IMR-90 (cell line): ENCODE results near the gene DGKE. TPM values are rescaled to one million over a fixed set of nuclear protein-coding genes. Genes with fewer than 3 reads are reported as not detected.

Source experiments
- ATAC-seq: fragments of 200-7000 bp; cut with Tn5 transposase; 2 replicates; pipeline ENCODE4 v1.9.1; 2020; ENCODE audit warnings: low read depth, mild to moderate bottlenecking, moderate library complexity
- BruUV-seq: library from RNA; stranded (reverse); fragments of 400-500 nt; replicated peaks from 2 replicates; lab custom pipeline; 2021; lab: Mats Ljungman, UMichigan
- CTCF ChIA-PET: fragments of 300-600 bp; formaldehyde crosslinking; extraction: SDS; loops from one replicate; lab custom pipeline; 2021; ENCODE audit warnings: antibody characterized with exemption; lab: Yijun Ruan, JAX
- POLR2A ChIA-PET: fragments of 300-600 bp; sonication (Branson Sonifier 250); formaldehyde crosslinking; loops from one replicate; lab custom pipeline; 2022; ENCODE audit warnings: antibody characterized with exemption; ENCODE audit not compliant: unreplicated experiment; lab: Charles Lee
- DNase-seq: peaks from one replicate; pipeline ENCODE4 v3.0.0; 2013
- H2AFZ ChIP-seq: replicated peaks from 2 replicates; pipeline ENCODE3; 2013; ENCODE audit warnings: low read length, mild to moderate bottlenecking; ENCODE audit not compliant: poor library complexity
- H2AK5ac ChIP-seq: 2 replicates; pipeline ENCODE4 v1.6.1; 2013; ENCODE audit warnings: low read depth, low read length, inconsistent platforms
- H2AK9ac ChIP-seq: replicated peaks from 2 replicates; pipeline ENCODE3; 2013; ENCODE audit warnings: mild to moderate bottlenecking, low read depth, low read length, moderate library complexity; ENCODE audit not compliant: poor library complexity
- H2BK120ac ChIP-seq: 2 replicates; pipeline ENCODE4 v1.6.1; 2013; ENCODE audit warnings: low read depth, low read length, inconsistent platforms
- H2BK15ac ChIP-seq: 3 replicates; pipeline ENCODE4 v1.6.1; 2013; ENCODE audit warnings: low read depth, low read length, inconsistent platforms
- H2BK20ac ChIP-seq: 2 replicates; pipeline ENCODE4 v1.6.1; 2013; ENCODE audit warnings: low read depth, mild to moderate bottlenecking, inconsistent platforms, low read length, moderate library complexity
- H2BK5ac ChIP-seq: 2 replicates; pipeline ENCODE4 v1.6.1; 2013; ENCODE audit warnings: mild to moderate bottlenecking, low read depth, low read length, inconsistent platforms; ENCODE audit not compliant: poor library complexity, severe bottlenecking
- H3K14ac ChIP-seq: replicated peaks from 2 replicates; pipeline ENCODE4 v1.6.1; 2013; ENCODE audit warnings: low read depth, low read length, inconsistent platforms
- H3K18ac ChIP-seq: 2 replicates; pipeline ENCODE4 v1.6.1; 2013; ENCODE audit warnings: low read depth, low read length, control low read depth
- H3K23ac ChIP-seq: 2 replicates; pipeline ENCODE4 v1.6.1; 2013; ENCODE audit warnings: low read depth, low read length, inconsistent platforms
- H3K27ac ChIP-seq: 2 replicates; pipeline ENCODE4 v1.5.1; 2013; ENCODE audit warnings: mild to moderate bottlenecking, control low read depth, low read length; ENCODE audit not compliant: insufficient read depth
- H3K27me3 ChIP-seq: 2 replicates; pipeline ENCODE4 v1.6.1; 2013; ENCODE audit warnings: low read length; ENCODE audit not compliant: control insufficient read depth, insufficient read depth
- H3K36me3 ChIP-seq: 2 replicates; pipeline ENCODE4 v1.6.1; 2013; ENCODE audit warnings: low read length, mixed read lengths; ENCODE audit not compliant: control insufficient read depth, insufficient read depth
- H3K4ac ChIP-seq: 2 replicates; pipeline ENCODE4 v1.6.1; 2013; ENCODE audit warnings: low read depth, low read length, inconsistent platforms
- H3K4me1 ChIP-seq: 2 replicates; pipeline ENCODE4 v1.6.1; 2013; ENCODE audit warnings: low read length, mixed read lengths; ENCODE audit not compliant: control insufficient read depth, insufficient read depth
- H3K4me2 ChIP-seq: 2 replicates; pipeline ENCODE4 v1.6.1; 2013; ENCODE audit warnings: low read depth, mild to moderate bottlenecking, control low read depth, low read length, moderate library complexity
- H3K4me3 ChIP-seq: 2 replicates; pipeline ENCODE4 v1.5.1; 2013; ENCODE audit warnings: low read depth, mild to moderate bottlenecking, control low read depth, low read length, moderate library complexity; ENCODE audit not compliant: insufficient read depth
- H3K56ac ChIP-seq: 2 replicates; pipeline ENCODE4 v1.6.1; 2013; ENCODE audit warnings: low read length, inconsistent platforms; ENCODE audit not compliant: insufficient read depth; ENCODE audit errors: extremely low read depth
- H3K79me1 ChIP-seq, 2 experiments: 2 replicates each; pipeline ENCODE4 v1.6.1; 2013; ENCODE audit warnings: low read length in 2 of 2, inconsistent platforms in 1 of 2, low read depth in 1 of 2
- H3K9ac ChIP-seq: 2 replicates; pipeline ENCODE4 v1.6.1; 2013; ENCODE audit warnings: low read depth, low read length, control low read depth
- H3K9me1 ChIP-seq: 2 replicates; pipeline ENCODE4 v1.6.1; 2013; ENCODE audit warnings: low read length, inconsistent platforms; ENCODE audit not compliant: insufficient read depth
- H3K9me3 ChIP-seq: 2 replicates; pipeline ENCODE4 v1.6.1; 2013; ENCODE audit warnings: low read length; ENCODE audit not compliant: control insufficient read depth, insufficient read depth
- H4K20me1 ChIP-seq: 2 replicates; pipeline ENCODE4 v1.6.1; 2013; ENCODE audit warnings: low read length, inconsistent platforms; ENCODE audit not compliant: insufficient read depth
- H4K5ac ChIP-seq: 2 replicates; pipeline ENCODE4 v1.6.1; 2013; ENCODE audit warnings: mild to moderate bottlenecking, low read depth, low read length, control low read depth
- H4K8ac ChIP-seq, 2 experiments: 2 replicates each; pipeline ENCODE4 v1.6.1; 2013; ENCODE audit warnings: low read depth in 2 of 2, low read length in 2 of 2, control low read depth in 1 of 2, inconsistent platforms in 1 of 2
- H4K91ac ChIP-seq: 2 replicates; pipeline ENCODE4 v1.6.1; 2013; ENCODE audit warnings: low read depth, low read length, inconsistent platforms; ENCODE audit not compliant: insufficient read depth
- FOS ChIP-seq: fragments of 150-350 bp; IDR thresholded peaks from 2 replicates; pipeline ENCODE4 v1.6.1; 2016; ENCODE audit warnings: low read depth, low read length
- WGBS, 2 experiments: methylation state at CpG; one replicate each; pipeline versions ENCODE4 v1.1.5 to v1.1.7; 2013; ENCODE audit warnings: missing lambda C conversion rate in 2 of 2; ENCODE audit not compliant: insufficient read length in 1 of 2; ENCODE audit errors: extremely low coverage in 2 of 2; 5-methylcytosine and 5-hydroxymethylcytosine counted together
- dilution Hi-C: fragments of 300-500 bp; cut with HindIII; formaldehyde crosslinking; loops from one replicate; pipeline ENCODE4 v1.14.3; 2018; ENCODE audit warnings: low sequenced_read_pairs; ENCODE audit not compliant: unreplicated experiment
- in situ Hi-C: fragments of 300-500 bp; cut with MboI; formaldehyde crosslinking; loops from 3 replicates; pipeline ENCODE4 v1.14.3; 2019; ENCODE audit warnings: low sequenced_read_pairs, inconsistent platforms, mixed read lengths
- intact Hi-C: fragments of 100-400 bp; cut with micrococcal nuclease; formaldehyde crosslinking; loops from 2 replicates; pipeline ENCODE4 v1.10.0; 2022
- polyA plus RNA-seq, 3 experiments: library from polyadenylated mRNA; depleted of rRNA; stranded (reverse); fragments of >200 nt; gene quantifications; 2 replicates each; pipeline ENCODE4 v1.2.3, GENCODE V29; 2012; ENCODE audit warnings: low replicate concordance in 1 of 3
- total RNA-seq: library from RNA; depleted of rRNA; stranded (reverse); fragments of >200 nt; gene quantifications from 2 replicates; pipeline ENCODE4 v1.2.3, GENCODE V29; 2012
- TF ChIP-seq, protein P1 (sequence below): fragments of 150-350 bp; IDR thresholded peaks from 2 replicates; pipeline ENCODE4 v1.6.1; 2017; ENCODE audit warnings: mild to moderate bottlenecking, antibody characterized with exemption, low read length, low read depth

Gene DGKE
- total and polyA plus RNA-seq, 2 of the 4 experiments (the other 2 are of a cell fraction), result 3.9 to 5.0 TPM

DNA sequence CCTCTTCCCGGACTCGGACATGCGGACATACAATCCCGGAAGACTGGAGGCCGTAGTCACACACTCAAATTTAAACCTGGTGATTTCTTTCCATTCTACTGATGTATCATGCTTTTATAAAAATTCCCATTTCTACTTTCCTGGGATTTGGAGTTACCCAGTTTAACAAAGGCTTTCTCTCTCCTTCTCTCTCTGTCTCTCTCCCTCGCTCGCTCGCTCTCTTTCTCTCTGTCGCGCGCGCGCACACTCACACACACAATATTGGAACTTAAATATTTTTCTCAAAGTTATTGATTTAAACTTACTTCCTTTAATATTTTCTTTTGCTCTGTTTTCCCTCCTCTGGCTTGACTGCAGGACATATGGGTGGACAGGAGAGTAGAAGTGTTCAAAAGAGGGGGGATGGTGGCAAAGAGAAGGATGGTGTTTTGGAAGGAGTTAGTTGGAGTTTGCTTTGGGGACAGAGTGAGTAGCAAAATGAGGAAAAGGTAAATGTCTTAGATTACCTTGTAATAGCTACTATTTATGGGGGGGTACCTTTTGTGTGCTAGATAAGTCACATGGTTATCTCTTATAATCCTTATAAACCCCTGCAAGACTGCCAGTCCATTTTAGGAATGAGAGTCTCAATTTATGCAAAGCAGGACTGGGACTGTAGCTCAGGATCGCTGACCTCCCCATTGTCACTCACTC, 80.8 kb downstream of the DGKE start (continued):
- TF ChIP-seq, protein P1, sequence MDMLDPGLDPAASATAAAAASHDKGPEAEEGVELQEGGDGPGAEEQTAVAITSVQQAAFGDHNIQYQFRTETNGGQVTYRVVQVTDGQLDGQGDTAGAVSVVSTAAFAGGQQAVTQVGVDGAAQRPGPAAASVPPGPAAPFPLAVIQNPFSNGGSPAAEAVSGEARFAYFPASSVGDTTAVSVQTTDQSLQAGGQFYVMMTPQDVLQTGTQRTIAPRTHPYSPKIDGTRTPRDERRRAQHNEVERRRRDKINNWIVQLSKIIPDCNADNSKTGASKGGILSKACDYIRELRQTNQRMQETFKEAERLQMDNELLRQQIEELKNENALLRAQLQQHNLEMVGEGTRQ, result no peak

DNA sequence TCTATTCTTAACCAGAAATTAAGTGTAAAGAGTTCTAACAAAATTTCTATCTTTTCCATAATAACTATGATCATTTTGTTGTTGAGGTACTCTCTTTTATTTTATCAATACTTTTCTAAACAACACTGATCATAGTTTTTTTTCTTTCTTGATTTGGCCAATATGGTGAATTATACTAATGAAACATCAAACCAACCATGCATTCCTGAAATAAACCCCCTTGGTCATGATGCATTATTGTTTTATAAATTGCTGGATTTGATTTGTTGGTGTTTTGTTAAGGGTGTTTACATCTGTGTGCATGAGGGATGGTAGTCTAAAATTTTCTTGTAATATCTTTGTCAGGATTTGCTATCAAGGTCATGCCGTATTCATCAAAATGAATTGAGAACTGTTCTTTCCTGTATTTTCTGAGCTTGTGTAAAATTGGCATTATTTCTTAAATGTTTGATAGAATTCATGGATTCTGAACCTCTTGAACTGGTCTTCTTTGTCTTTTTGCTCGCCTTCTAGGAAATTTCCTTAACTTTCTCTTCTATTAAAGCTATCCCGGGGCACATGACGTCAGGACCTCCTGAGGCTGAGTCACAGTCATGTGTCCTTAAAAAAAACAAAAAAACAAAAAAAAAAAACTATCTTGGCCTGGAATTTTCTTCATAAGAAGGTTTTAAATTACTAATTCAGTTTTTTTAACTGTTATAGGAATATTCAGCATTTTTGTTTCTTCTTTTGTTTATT, 83.8 kb downstream of the DGKE start:
- Histone ChIP-seq H2AK5ac (no peak overlapping the region), H2BK20ac (no peak overlapping the region), H2BK15ac (no peak overlapping the region; the same call in 2 of the 3 replicates), H3K9ac (no peak overlapping the region), H3K27ac (no peak overlapping the region), H3K4me2 (no peak overlapping the region), H3K9me1 (peaks cover 2% of the 10 kb centered on the region; the same call in 1 of the 2 replicates), H2AK9ac (no peak overlapping the region), H3K36me3 (no peaks in the 10 kb centered on the region), H2BK120ac (no peak overlapping the region), H3K4ac (no peak overlapping the region), H3K79me1 (peaks cover 6 to 22% of the 10 kb centered on the region in 2 experiments; a peak in 3 of 4 replicates), H4K20me1 (peaks cover 7% of the 10 kb centered on the region; the same call in 1 of the 2 replicates), H3K56ac (no peak overlapping the region), H3K27me3 (no peaks in the 10 kb centered on the region), H2BK5ac (no peak overlapping the region), H3K4me3 (no peak overlapping the region), H3K4me1 (peaks cover 7% of the 10 kb centered on the region), H4K91ac (no peak overlapping the region), H2AFZ (no peak overlapping the region), H3K14ac (no peak overlapping the region), H3K9me3 (no peaks in the 10 kb centered on the region), H3K18ac (no peak overlapping the region), H4K8ac (no peak overlapping the region), H4K5ac (no peak overlapping the region), H3K23ac (no peak overlapping the region)
- ATAC-seq, result no peak
- TF ChIP-seq, protein P1, result 0 out of 2 replicates have a peak, but pooled peaks have one; percentile 21
- no peak for TF ChIP-seq FOS
- in situ Hi-C loops, result no loop called here
- POLR2A ChIA-PET, result no interaction called here
- WGBS, 2 experiments, result no CpG with 5 or more reads among the region's 4 CpGs
- no peak for DNase-seq
- intact Hi-C loops, result no loop called here
- dilution Hi-C loops, result no loop called here
- CTCF ChIA-PET, result no interaction called here
- BruUV-seq, result no TSS peak
